K562 (cell line): ENCODE results near the gene GPR82.

Experiments used
- CBFB ChIP-seq: sonication (generic); formaldehyde crosslinking; IDR thresholded peaks from 2 replicates; pipeline ENCODE4 v1.4.0; 2020; ENCODE audit warnings: mild to moderate bottlenecking, missing genetic modification reagents
- CREB5 ChIP-seq: fragments of 250-450 bp; sonication (Bioruptor Pico); IDR thresholded peaks from 2 replicates; pipeline ENCODE4 v1.5.0; 2020; ENCODE audit warnings: mild to moderate bottlenecking
- CTCF ChIP-seq, 3 experiments: IDR thresholded peaks in 2 of 3; conservative IDR thresholded peaks in 1 of 3; 2 replicates each; pipeline ENCODE4 v1.5.1; 2011 to 2012; ENCODE audit warnings: low read length in 3 of 3, mild to moderate bottlenecking in 3 of 3, control low read depth in 2 of 3, improper control_type of control experiment in 1 of 3, inconsistent platforms in 1 of 3, low read depth in 1 of 3, mixed read lengths in 1 of 3, moderate library complexity in 1 of 3; ENCODE audit not compliant: insufficient read depth in 2 of 3
- MAFK ChIP-seq: IDR thresholded peaks from 2 replicates; pipeline ENCODE4 v1.6.1; 2011; ENCODE audit warnings: low read length, improper control_type of control experiment
- MTF1 ChIP-seq: fragments of 250-450 bp; sonication (Bioruptor Pico); IDR thresholded peaks from 2 replicates; pipeline ENCODE4 v1.9.0; 2021; ENCODE audit warnings: moderate library complexity, mild to moderate bottlenecking, inconsistent platforms, borderline replicate concordance
- SMC3 ChIP-seq: conservative IDR thresholded peaks from 2 replicates; pipeline ENCODE4 v1.6.1; 2011; ENCODE audit warnings: low read depth, low read length, improper control_type of control experiment; ENCODE audit not compliant: insufficient read depth
- TEAD2 ChIP-seq: fragments of 450-650 bp; IDR thresholded peaks from 2 replicates; pipeline ENCODE4 v1.6.1; 2016; ENCODE audit warnings: missing genetic modification characterization, control low read depth, missing compliant biosample characterization
- UBTF ChIP-seq, 2 experiments: IDR thresholded peaks; 2 replicates each; pipeline ENCODE4 v1.6.1; 2012; ENCODE audit warnings: improper control_type of control experiment in 2 of 2, low read depth in 2 of 2, low read length in 2 of 2, borderline replicate concordance in 1 of 2
- USF1 ChIP-seq: sonication (generic); formaldehyde crosslinking; IDR thresholded peaks from 2 replicates; pipeline ENCODE4 v1.9.0; 2022; ENCODE audit warnings: mild to moderate bottlenecking, missing genetic modification reagents
- ZBTB1 ChIP-seq: sonication (generic); formaldehyde crosslinking; IDR thresholded peaks from 2 replicates; pipeline ENCODE4 v1.8.1; 2023; ENCODE audit warnings: missing genetic modification reagents, low read depth, mild to moderate bottlenecking, borderline replicate concordance
- ZBTB8A ChIP-seq: fragments of 450-650 bp; IDR thresholded peaks from 2 replicates; pipeline ENCODE4 v1.6.1; 2018; ENCODE audit warnings: mild to moderate bottlenecking, moderate library complexity; ENCODE audit not compliant: partially characterized antibody

- TF ChIP-seq CTCF (IDR thresholded peaks at IDR 0.05 in 2 of 3, conservative IDR thresholded peaks at IDR 0.05 in 1 of 3; ENCODE audit: insufficient read depth in 2 of 3, low read depth in 1 of 3, low read length in 3 of 3) (no peak), ZBTB1 (CRISPR knock-in tag) (no peak), TEAD2 (tag) (no peak), SMC3 (no peak), MAFK (no peak), CREB5 (CRISPR knock-in tag) (no peak), USF1 (CRISPR knock-in tag) (no peak), UBTF (IDR thresholded peaks at IDR 0.05; ENCODE audit: borderline replicate concordance in 1 of 2, low read depth in 2 of 2, low read length in 2 of 2) (no peak), CBFB (CRISPR knock-in tag) (no peak), ZBTB8A (no peak), MTF1 (CRISPR knock-in tag) (no peak)
Measured at GRCh38 chrX:41711021-41711667, 12.8 kb upstream of the GPR82 start.
